ENCODE data around the gene SLC16A4. TPM values are rescaled to one million over a fixed set of nuclear protein-coding genes. Genes with fewer than 3 reads are reported as not detected.

SLC16A4 gene
- total RNA-seq, result 0.17 and 0.54 TPM in 2 replicates

DNA sequence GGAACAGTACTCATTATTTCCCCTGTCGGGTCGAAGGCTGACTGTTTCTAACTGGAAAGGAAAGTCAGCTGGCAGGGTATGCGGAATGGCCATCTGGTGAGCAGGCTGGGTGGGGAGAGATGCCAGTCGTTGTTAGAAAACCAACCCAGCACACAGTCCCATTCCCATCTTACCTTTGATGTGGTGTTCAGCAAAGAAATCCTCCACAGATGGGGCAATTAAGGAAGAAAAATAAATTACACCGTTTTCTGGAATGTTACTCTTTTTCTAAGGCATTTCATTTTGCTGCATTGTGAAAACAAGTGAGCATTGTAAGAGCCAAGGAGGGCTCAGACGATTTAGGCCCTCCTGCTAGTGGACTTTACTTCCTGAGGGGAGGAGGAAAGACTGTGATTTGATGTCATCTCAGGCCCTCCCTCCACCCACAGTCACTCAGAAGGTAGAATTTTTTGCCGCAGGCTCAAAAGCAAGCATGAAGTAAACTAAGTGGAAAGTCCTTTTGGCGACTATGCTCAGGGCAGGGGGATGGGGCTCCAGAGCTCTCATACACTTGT lies at the start of gene SLC16A4:
Gene SLC16A4, minus strand, starts transcription at position 335 of the 554 bp plus-strand sequence. CDS start 1,703 bp downstream, outside the sequence.

DNA sequence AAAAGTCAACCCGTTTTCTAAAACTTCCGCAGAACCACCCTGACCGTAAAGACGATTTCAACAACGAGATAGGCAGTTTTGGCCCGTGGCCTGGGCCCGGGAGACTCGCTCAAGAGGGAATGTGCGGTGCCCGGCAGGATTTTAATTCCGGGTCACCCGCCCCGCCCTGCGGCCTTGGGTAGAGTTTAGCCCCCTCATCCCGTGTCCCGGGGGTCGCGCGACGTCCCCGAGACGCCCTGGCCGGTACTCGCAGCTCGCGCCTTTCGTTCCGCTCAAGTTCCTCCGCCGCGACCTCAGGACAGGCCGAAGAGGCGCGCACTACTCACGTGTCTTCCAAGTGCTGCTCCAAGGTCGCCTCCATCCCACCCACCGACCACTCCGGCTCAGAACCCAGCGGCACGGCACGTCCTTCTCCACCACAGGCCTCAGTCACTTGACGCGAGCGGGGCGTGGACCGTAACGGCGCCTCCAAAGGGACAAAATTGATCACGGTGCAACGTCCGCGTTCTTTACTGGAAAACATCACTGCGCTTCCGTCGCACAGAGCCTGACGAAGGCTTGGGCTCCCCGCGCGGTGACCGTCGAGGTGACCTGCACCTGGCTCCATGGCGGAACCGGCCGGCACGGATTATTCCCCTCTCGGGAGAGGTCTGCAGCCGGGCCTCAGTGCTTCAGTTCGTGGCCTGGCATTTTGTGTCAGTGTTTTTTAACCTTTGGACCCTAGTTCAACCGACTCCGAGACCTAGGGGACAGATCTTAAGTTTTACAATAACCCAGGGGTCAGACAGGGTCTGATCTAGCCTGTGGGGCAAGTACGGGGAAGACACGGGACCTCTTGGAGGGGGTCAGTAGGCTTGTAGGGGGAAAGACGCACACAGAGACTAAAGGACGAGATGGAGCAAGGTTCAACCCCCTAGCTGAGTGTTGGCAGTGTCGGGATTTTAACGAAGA lies 16.7 kb upstream of the SLC16A4 start, which contains the start of gene LAMTOR5:
Gene LAMTOR5, minus strand, starts transcription at position 435 of the 951 bp plus-strand sequence. Its CDS starts 74 bp downstream, at position 361.

DNA sequence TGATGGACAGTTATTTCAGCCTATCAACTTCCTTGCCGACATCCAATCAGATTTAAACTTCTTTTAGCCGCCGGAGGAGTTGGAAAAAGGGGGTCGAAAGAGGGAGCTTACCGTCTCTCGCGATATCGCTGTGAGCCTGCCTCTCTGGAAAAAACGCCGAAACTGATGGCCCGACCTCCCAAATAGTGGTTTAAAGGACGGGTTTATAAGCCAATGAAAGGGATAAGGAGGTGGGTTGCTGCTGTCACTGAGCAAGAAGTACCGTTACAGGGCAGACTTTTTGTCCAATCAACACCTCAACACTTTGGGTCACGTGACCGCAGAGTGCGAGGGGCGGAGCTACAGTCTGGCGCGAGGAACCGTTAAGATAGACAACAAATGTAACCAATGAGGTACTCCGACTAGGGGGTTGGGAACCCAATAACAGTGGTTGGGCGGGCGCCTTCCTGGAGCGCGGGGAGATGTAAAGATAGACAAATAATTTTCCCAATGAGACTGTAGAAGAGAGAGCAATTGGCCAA lies 51.9 kb downstream of the SLC16A4 start, which contains the start of gene RBM15:
Gene RBM15, plus strand, starts transcription at position 492 of the 521 bp plus-strand sequence. Its CDS starts 29 bp downstream, at position 521.

Other genes starting within 250 kb of the SLC16A4 start
- gene SLC6A17, start 240.5 kb downstream of the SLC16A4 start, total RNA-seq, result 1.0 and 1.3 TPM in 2 replicates
- 0.34 and 0.98 TPM in 2 replicates for gene KCNC4, start 180.7 kb downstream of the SLC16A4 start, total RNA-seq
- 28.6 and 30.5 TPM in 2 replicates for gene RBM15, start 51.6 kb downstream of the SLC16A4 start, total RNA-seq
- 92.5 and 102 TPM in 2 replicates for gene LAMTOR5, start 16.7 kb upstream of the SLC16A4 start, total RNA-seq
- gene PROK1, start 60.1 kb upstream of the SLC16A4 start, total RNA-seq, result not detected in 2 replicates
- under 0.01 TPM in 1 of 2 replicates, not detected in the other for gene KCNA10, start 128.1 kb upstream of the SLC16A4 start, total RNA-seq
- under 0.01 TPM in 1 of 2 replicates, not detected in the other for gene KCNA2, start 215.3 kb upstream of the SLC16A4 start, total RNA-seq

Data from dermis lymphatic vessel endothelial cell (primary cell).